Measurements from ENCODE around the gene FAM171A1. TPM values are rescaled to one million over a fixed set of nuclear protein-coding genes. Genes with fewer than 3 reads are reported as not detected.

FAM171A1 gene
- polyA plus RNA-seq, 1 of the 3 experiments (the other 2 are of a cell fraction), result 26.3 TPM

- CTCF ChIA-PET, result interaction anchor here (0.6 kb wide), 1 partner anchor 1221 kb away, joined by 3 read pairs; no protein-coding TSS in a partner anchor
These were observed 37.5 kb upstream of the FAM171A1 start for GRCh38 chr10:15408557-15408956.

GRCh38 chr10:15405319-15405718, 34.2 kb upstream of the FAM171A1 start:
- Histone ChIP-seq H3K9me2 (no peaks in the 10 kb centered on the region), H3K36me3 (replicated peaks in 1 of 2; ENCODE audit: control insufficient read depth in 1 of 2, insufficient read depth in 2 of 2, low read length in 1 of 2) (no peaks in the 10 kb centered on the region), H3K27ac (ENCODE audit: low read depth in 2 of 2, low read length in 1 of 2) (no peak overlapping the region), H4K20me1 (ENCODE audit: insufficient read depth) (no peaks in the 10 kb centered on the region), H3K4me3 (ENCODE audit: low read depth in 2 of 2, low read length in 1 of 2) (no peak overlapping the region), H3K27me3 (ENCODE audit: insufficient read depth) (no peaks in the 10 kb centered on the region; the same call in 1 of the 2 replicates), H3K79me2 (ENCODE audit: insufficient read depth) (no peaks in the 10 kb centered on the region), H3F3A (replicated peaks; ENCODE audit: insufficient read depth) (no peaks in the 10 kb centered on the region), H3K9me3 (no peaks in the 10 kb centered on the region), H2AFZ (ENCODE audit: low read depth) (no peak overlapping the region), H3K9ac (no peak overlapping the region), H3K4me2 (no peak overlapping the region), H3K4me1 (ENCODE audit: control insufficient read depth in 1 of 2, insufficient read depth in 2 of 2, low read depth in 1 of 2, low read length in 1 of 2) (no peaks in the 10 kb centered on the region)
- CTCF ChIA-PET, result no interaction called here
- no peak for DNase-seq
- no peak for TF ChIP-seq RXRA (IDR thresholded peaks at IDR 0.05; ENCODE audit: borderline replicate concordance, low read depth)
- POLR2A ChIA-PET, result no interaction called here
- 14% methylated on average over 3 of the region's 3 CpGs for WGBS (ENCODE audit: low lambda C conversion rate)

More at GRCh38 chr10:15408557-15408956, 37.5 kb upstream of the FAM171A1 start:
- Histone ChIP-seq H3K4me2 (no peak overlapping the region), H3F3A (replicated peaks; ENCODE audit: insufficient read depth) (no peaks in the 10 kb centered on the region), H3K4me3 (ENCODE audit: low read depth in 2 of 2, low read length in 1 of 2) (no peak overlapping the region), H3K79me2 (ENCODE audit: insufficient read depth) (no peaks in the 10 kb centered on the region), H3K27ac (ENCODE audit: low read depth in 2 of 2, low read length in 1 of 2) (no peak overlapping the region), H3K36me3 (replicated peaks in 1 of 2; ENCODE audit: control insufficient read depth in 1 of 2, insufficient read depth in 2 of 2, low read length in 1 of 2) (no peaks in the 10 kb centered on the region), H3K4me1 (ENCODE audit: control insufficient read depth in 1 of 2, insufficient read depth in 2 of 2, low read depth in 1 of 2, low read length in 1 of 2) (no peaks in the 10 kb centered on the region), H3K27me3 (ENCODE audit: insufficient read depth) (no peaks in the 10 kb centered on the region; the same call in 1 of the 2 replicates), H3K9ac (no peak overlapping the region), H4K20me1 (ENCODE audit: insufficient read depth) (no peaks in the 10 kb centered on the region), H3K9me2 (no peaks in the 10 kb centered on the region), H2AFZ (ENCODE audit: low read depth) (no peak overlapping the region), H3K9me3 (no peaks in the 10 kb centered on the region)
- no peak for DNase-seq
- POLR2A ChIA-PET, result no interaction called here
- WGBS (ENCODE audit: low lambda C conversion rate), result 36% methylated on average over 5 of the region's 5 CpGs
- TF ChIP-seq MEF2A (IDR thresholded peaks at IDR 0.05; ENCODE audit: borderline replicate concordance, low read depth), result no peak
- no peak for TF ChIP-seq EP300 (IDR thresholded peaks at IDR 0.05; ENCODE audit: borderline replicate concordance in 1 of 2, low read depth in 1 of 2, low read length in 1 of 2)
- TF ChIP-seq IRF3 (IDR thresholded peaks at IDR 0.05; ENCODE audit: low read depth, low read length), result no peak
- no peak for TF ChIP-seq CTCF (IDR thresholded peaks at IDR 0.05)
- no peak for TF ChIP-seq SIN3A (IDR thresholded peaks at IDR 0.05; ENCODE audit: borderline replicate concordance, low read depth, low read length)
- TF ChIP-seq CHD2 (IDR thresholded peaks at IDR 0.05; ENCODE audit: low read length, partially characterized antibody), result no peak
- no peak for TF ChIP-seq ELF1 (IDR thresholded peaks at IDR 0.05)
- no peak for TF ChIP-seq RXRA (IDR thresholded peaks at IDR 0.05; ENCODE audit: borderline replicate concordance, low read depth)

GRCh38 chr10:15401382-15401781, 30.3 kb upstream of the FAM171A1 start:
- no peaks in the 10 kb centered on the region for H3K9me2 ChIP-seq
- H3K4me3 ChIP-seq (ENCODE audit: low read depth in 2 of 2, low read length in 1 of 2), result no peak overlapping the region
- no peaks in the 10 kb centered on the region for H3K79me2 ChIP-seq (ENCODE audit: insufficient read depth)
- no peaks in the 10 kb centered on the region for H4K20me1 ChIP-seq (ENCODE audit: insufficient read depth)
- ChIA-PET POLR2A (no interaction called here), CTCF (no interaction called here)
- no peak overlapping the region for H3K27ac ChIP-seq (ENCODE audit: low read depth in 2 of 2, low read length in 1 of 2)
- DNase-seq, result no peak
- no peaks in the 10 kb centered on the region for H3K27me3 ChIP-seq (ENCODE audit: insufficient read depth)
- no peaks in the 10 kb centered on the region for H3K4me1 ChIP-seq (ENCODE audit: control insufficient read depth in 1 of 2, insufficient read depth in 2 of 2, low read depth in 1 of 2, low read length in 1 of 2)
- no peaks in the 10 kb centered on the region for H3K9me3 ChIP-seq
- no peak overlapping the region for H2AFZ ChIP-seq (ENCODE audit: low read depth)
- no peaks in the 10 kb centered on the region for H3K36me3 ChIP-seq (replicated peaks in 1 of 2; ENCODE audit: control insufficient read depth in 1 of 2, insufficient read depth in 2 of 2, low read length in 1 of 2)
- no peaks in the 10 kb centered on the region for H3F3A ChIP-seq (replicated peaks; ENCODE audit: insufficient read depth)
- H3K4me2 ChIP-seq, result no peak overlapping the region
- H3K9ac ChIP-seq, result no peak overlapping the region
- no peak for TF ChIP-seq GABPA (IDR thresholded peaks at IDR 0.05; ENCODE audit: low read depth)
- no peak for TF ChIP-seq EP300 (IDR thresholded peaks at IDR 0.05; ENCODE audit: borderline replicate concordance in 1 of 2, low read depth in 1 of 2, low read length in 1 of 2)
- no peak for TF ChIP-seq CTCF (IDR thresholded peaks at IDR 0.05)
- no peak for TF ChIP-seq RCOR1 (IDR thresholded peaks at IDR 0.05; ENCODE audit: low read length)
- TF ChIP-seq REST (IDR thresholded peaks at IDR 0.05; ENCODE audit: low read depth, low read length), result no peak
- TF ChIP-seq TAF1 (IDR thresholded peaks at IDR 0.05; ENCODE audit: borderline replicate concordance, low read depth, low read length), result no peak
